Jurkat, Clone E6-1 (cell line): Measurements from ENCODE around the gene PAGE2.
"Not testable (repeated sequence)": the region's sequence is repeated elsewhere in the genome, so short reads cannot be mapped to it uniquely, and the experiment has no call there.

ENCODE experiments used
- DNase-seq: peaks from one replicate; pipeline ENCODE4 v3.0.0-alpha.2; 2011; ENCODE audit warnings: low read depth, low spot score
- H3K4me3 ChIP-seq: 2 replicates; pipeline ENCODE4 v1.5.1; 2011; ENCODE audit warnings: mild to moderate bottlenecking, low read length, control low read depth, moderate library complexity

Gene PAGE2

DNA sequence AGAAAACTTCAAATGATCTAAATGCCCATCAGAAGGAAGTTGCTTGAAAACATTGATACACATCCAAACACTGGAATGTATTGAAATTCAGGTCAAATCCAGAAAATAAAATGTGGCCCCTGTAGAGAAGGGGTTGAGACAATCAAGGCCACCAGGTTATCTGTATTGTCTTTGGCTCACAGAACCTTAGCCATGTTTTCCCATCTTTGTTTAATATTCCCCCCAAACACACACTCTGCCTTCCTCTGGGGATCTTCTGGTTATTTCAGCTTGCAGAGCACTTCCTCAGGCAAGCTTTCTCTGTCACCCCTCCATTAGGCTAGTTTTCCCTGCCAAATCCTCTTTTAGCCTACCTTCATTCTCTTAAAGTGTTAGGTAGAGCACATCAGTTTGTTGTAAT, 30.5 kb downstream of the PAGE2 start:
- H3K4me3 ChIP-seq: no peak overlapping the region
- no peak for DNase-seq

DNA sequence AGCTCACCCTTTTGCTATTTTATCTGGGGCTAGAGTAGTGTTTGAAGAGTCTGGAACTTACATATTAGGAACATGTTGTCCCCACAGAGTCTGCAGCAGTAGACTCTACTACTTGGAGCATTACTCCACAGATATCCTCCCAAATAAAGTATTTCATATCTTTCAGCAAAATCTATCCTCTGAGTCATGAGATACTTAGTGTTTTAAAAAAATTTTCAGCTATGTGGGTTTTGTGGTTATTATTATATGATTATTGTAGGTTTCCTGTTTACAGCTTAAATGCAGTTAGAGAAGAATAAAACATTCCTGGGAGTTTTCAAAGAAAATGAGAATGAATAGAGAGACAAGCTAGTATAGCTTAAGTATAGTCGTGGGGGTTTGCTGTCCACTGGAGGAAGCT, 30.9 kb downstream of the PAGE2 start:
- DNase-seq: no peak
- no peak overlapping the region for H3K4me3 ChIP-seq

DNA sequence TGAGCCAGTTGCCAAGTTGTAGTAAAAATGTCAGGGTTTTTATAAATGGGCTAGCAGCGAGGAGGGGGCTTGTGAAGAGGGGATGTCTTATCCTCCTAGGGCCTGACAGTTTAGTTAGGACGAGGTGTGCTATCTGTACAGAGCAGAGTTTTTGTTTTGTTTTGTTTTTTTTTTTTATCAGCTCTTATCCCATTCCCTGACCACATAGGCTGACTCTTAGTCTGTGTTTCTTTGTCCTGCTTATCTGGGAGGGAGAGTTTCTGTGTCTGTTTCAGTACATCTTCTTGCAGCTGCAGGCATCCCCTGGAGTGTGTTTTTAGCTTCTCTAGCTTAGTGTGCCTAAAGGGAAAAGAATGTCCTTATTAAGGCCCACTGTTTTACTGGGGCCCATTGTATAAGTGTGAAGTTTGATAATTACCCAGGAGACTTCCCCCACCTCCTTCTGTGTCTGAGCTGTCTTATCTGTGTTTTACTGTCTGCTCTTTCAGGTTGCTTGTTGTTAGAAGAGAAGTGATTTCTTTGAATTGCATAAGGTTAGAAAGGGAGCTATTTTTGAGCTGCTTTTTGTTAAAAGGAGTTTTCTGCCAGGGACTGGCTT, 32.0 kb downstream of the PAGE2 start:
- no peak overlapping the region for H3K4me3 ChIP-seq
- DNase-seq: no peak

DNA sequence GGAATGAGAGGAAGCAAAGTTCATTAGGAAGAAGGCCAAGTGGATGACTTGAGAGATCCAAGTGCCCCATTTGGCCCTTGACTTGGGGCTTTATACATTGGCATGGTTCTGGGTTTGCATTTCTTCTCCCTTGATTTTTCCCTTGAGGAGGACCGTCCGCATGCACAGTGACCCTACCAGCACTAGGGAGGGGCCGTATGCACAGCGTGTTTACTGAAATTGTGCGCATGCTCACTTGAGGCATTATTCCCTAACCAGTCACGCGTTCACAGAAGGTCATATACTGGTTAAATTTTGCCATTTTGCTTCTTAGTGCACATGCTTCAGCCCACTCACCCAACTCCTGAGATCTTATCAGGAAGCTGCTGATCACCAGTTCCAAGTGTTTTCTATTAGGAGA, 35.1 kb downstream of the PAGE2 start:
- DNase-seq: no peak
- no peak overlapping the region for H3K4me3 ChIP-seq

DNA sequence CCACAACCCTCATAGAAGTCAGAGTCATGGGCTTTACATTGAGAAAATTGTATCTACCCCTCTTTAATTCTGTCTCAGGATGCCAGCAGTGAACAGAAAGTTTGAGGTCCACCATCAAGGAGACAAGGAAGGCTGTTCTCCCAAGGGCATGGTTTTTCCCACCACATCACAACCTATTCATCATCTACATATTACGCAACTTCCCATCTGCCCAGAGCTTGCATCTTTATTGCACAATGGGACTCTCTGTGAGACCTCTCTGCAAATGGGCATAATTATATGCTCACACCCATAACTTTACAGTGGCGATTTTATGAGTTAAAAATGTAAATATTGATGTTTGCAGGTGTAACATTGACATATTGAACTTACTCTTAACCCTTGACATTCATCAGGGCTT, 38.9 kb downstream of the PAGE2 start:
- DNase-seq: no peak
- H3K4me3 ChIP-seq: no peak overlapping the region

DNA sequence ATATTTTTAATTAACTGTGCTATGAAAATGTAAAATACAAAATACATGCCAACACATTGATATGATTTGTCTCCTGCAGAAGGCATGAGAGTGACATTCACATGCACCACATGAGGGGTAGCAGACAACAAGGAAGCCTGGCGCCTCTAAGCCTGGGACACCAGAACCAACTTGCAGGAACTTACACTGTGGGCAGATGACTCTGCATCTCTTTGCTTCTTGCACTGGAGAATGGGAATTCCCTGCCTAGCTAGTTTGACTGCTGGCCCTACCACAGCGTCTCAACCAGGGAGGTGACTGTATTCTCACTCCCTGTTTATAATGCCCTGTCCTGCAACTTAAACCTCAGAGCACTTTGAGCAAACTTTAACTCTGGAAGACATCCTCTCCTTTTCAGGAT, 40.5 kb downstream of the PAGE2 start:
- no peak for DNase-seq
- H3K4me3 ChIP-seq: no peak overlapping the region

DNA sequence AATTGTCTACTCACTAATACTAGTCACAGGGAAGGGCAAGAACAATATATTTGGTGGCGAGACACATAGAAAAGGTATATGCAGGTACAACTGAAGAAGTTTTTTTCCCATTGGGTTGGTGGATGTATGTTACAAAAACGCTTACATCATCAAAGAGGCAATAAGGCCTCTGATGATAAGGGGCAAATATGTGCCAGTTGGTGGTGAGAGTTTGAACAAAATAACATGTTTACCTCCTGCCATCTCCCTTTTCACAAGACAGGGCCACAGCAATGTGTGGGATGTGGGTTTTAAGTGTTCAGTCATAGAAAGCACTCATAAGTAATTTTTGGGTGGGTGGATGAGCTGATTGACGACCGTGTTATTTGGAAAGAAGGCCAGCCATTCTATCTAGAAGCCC, 41.7 kb downstream of the PAGE2 start:
- no peak for DNase-seq
- H3K4me3 ChIP-seq: no peak overlapping the region

DNA sequence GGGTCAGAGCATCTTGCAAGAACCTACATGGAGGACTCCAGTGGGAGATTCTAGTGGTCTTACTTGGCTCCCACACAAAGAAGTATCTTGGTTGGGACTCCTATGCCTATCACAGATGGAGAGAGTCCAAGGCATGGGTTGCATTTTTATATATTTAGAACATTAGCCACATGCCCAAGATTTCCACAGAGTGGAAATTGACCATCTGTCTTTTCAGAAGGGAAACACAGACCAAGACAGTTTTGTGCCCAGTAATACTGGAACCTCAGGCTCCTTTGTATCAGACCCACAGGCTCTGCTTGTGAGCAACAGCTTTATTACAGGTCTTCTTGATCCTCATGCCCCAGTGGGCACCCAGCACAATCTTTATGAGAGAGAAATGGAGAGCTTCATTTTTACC, 43.6 kb downstream of the PAGE2 start:
- no peak overlapping the region for H3K4me3 ChIP-seq
- no peak for DNase-seq

DNA sequence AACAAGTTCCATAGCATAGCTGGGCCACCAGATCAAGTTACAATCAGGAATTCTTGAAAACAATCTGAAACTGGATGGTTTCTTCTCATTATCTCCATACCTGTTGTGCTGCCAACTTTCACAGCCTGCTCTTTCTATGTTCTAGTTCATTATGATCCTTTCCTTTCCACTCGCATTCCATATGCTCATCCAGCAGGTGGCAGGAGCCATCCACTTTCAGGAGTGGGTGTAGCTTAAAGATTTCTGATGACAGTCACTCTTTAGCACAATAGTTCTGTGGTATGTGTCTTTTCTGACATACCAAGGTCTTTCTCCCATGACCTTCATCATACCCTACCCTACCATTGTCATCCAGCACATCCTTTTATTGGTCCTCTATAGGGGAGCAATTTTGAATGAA, 46.4 kb downstream of the PAGE2 start:
- DNase-seq: no peak
- H3K4me3 ChIP-seq: no peak overlapping the region

DNA sequence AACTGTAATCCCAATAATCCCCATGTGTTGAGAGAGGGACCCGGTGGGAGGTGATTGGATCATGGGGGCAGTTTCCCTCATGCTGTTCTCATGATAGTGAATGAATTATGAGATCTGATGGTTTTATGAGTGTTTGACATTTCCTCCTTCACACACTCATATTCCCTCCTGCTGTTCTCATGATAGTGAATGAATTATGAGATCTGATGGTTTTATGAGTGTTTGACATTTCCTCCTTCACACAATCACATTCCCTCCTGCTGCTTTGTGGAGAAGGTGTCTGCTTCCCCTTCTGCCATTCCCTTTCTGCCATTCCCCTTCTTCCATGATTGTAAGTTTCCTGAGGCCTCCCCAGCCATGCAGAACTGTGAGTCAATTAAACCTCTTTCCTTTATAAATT, 52.0 kb downstream of the PAGE2 start:
- H3K4me3 ChIP-seq, DNase-seq: not testable (repeated sequence)
